HUES6 (cell line): Measurements from ENCODE around the gene EEF1A2.

ENCODE experiments used
- H3K27ac ChIP-seq: 2 replicates; pipeline ENCODE4 v1.7.0; 2013; ENCODE audit warnings: low read depth, mild to moderate bottlenecking, low read length, inconsistent platforms
- H3K27me3 ChIP-seq: 2 replicates; pipeline ENCODE4 v1.6.1; 2013; ENCODE audit warnings: low read length; ENCODE audit not compliant: control insufficient read depth, insufficient read depth
- H3K36me3 ChIP-seq: 2 replicates; pipeline ENCODE4 v1.6.1; 2013; ENCODE audit warnings: low read length; ENCODE audit not compliant: control insufficient read depth, insufficient read depth
- H3K4me1 ChIP-seq: 2 replicates; pipeline ENCODE4 v1.6.1; 2013; ENCODE audit warnings: low read length; ENCODE audit not compliant: control insufficient read depth, insufficient read depth
- H3K4me3 ChIP-seq: 2 replicates; pipeline ENCODE4 v1.5.1; 2013; ENCODE audit warnings: low read depth, low read length
- H3K9ac ChIP-seq: one replicate; pipeline ENCODE4 v1.6.1; 2013; ENCODE audit warnings: mild to moderate bottlenecking, low read length
- H3K9me3 ChIP-seq: 2 replicates; pipeline ENCODE4 v1.6.1; 2013; ENCODE audit warnings: low read depth, low read length; ENCODE audit not compliant: control insufficient read depth, insufficient read depth

Gene EEF1A2

GRCh38 chr20:63496596-63497120, 2.2 kb downstream of the EEF1A2 start:
- H3K27me3 ChIP-seq: peaks cover 69% of the 10 kb centered on the region
- H3K4me1 ChIP-seq: peaks cover 22% of the 10 kb centered on the region
- no peak overlapping the region for H3K9ac ChIP-seq
- H3K36me3 ChIP-seq: no peaks in the 10 kb centered on the region; the same call in 1 of the 2 replicates
- no peaks in the 10 kb centered on the region for H3K9me3 ChIP-seq
- H3K4me3 ChIP-seq: peak overlapping the region; percentile 47
- H3K27ac ChIP-seq: no peak overlapping the region

GRCh38 chr20:63495741-63496595, 2.9 kb downstream of the EEF1A2 start:
- peak overlapping the region; percentile 47 for H3K4me3 ChIP-seq
- no peak overlapping the region for H3K9ac ChIP-seq
- peaks cover 22% of the 10 kb centered on the region for H3K4me1 ChIP-seq
- H3K27me3 ChIP-seq: peaks cover 74% of the 10 kb centered on the region
- no peak overlapping the region for H3K27ac ChIP-seq
- H3K9me3 ChIP-seq: no peaks in the 10 kb centered on the region
- H3K36me3 ChIP-seq: no peaks in the 10 kb centered on the region; the same call in 1 of the 2 replicates

GRCh38 chr20:63495167-63495720, 3.6 kb downstream of the EEF1A2 start:
- Histone ChIP-seq H3K9me3 (no peaks in the 10 kb centered on the region), H3K27ac (no peak overlapping the region), H3K27me3 (peaks cover 74% of the 10 kb centered on the region), H3K9ac (no peak overlapping the region), H3K4me1 (peaks cover 22% of the 10 kb centered on the region), H3K36me3 (no peaks in the 10 kb centered on the region; the same call in 1 of the 2 replicates), H3K4me3 (no peak overlapping the region)

- Histone ChIP-seq H3K4me3 (no peak overlapping the region), H3K27me3 (peaks cover 74% of the 10 kb centered on the region), H3K27ac (no peak overlapping the region), H3K36me3 (no peaks in the 10 kb centered on the region; the same call in 1 of the 2 replicates), H3K9ac (no peak overlapping the region), H3K9me3 (no peaks in the 10 kb centered on the region), H3K4me1 (peaks cover 22% of the 10 kb centered on the region)
Measured at GRCh38 chr20:63494420-63495166, 4.3 kb downstream of the EEF1A2 start.

GRCh38 chr20:63494084-63494419, 4.8 kb downstream of the EEF1A2 start:
- Histone ChIP-seq H3K4me3 (no peak overlapping the region), H3K27me3 (peaks cover 75% of the 10 kb centered on the region), H3K4me1 (peaks cover 19% of the 10 kb centered on the region), H3K9me3 (no peaks in the 10 kb centered on the region), H3K36me3 (no peaks in the 10 kb centered on the region; the same call in 1 of the 2 replicates), H3K27ac (no peak overlapping the region), H3K9ac (no peak overlapping the region)

DNA sequence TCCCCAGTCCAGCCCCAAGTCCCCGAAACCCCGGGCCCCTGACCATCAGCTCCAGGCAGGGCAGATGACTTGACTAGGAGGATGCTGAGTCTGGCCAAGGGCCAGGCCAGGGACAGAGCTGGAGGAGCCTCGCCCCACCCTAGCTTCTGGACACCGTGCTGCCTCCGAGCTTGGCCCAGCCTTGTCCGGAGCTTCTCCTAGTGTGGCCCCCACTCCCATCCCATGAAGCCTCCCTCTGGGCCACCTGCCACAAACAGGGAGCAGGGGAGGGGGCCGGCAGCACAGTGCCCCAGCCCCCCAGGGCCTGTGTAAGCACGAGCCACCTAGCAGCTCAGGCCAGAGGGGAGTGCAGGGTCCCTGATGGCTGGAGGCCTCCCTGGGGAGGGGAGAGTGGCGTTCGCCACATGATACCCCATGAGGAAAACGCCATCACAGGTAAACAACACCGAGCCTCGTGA, 5.3 kb downstream of the EEF1A2 start:
- H3K4me1 ChIP-seq: peaks cover 23% of the 10 kb centered on the region
- H3K36me3 ChIP-seq: no peaks in the 10 kb centered on the region; the same call in 1 of the 2 replicates
- no peak overlapping the region for H3K9ac ChIP-seq
- H3K4me3 ChIP-seq: no peak overlapping the region
- H3K27ac ChIP-seq: no peak overlapping the region
- H3K27me3 ChIP-seq: peaks cover 79% of the 10 kb centered on the region
- H3K9me3 ChIP-seq: no peaks in the 10 kb centered on the region

DNA sequence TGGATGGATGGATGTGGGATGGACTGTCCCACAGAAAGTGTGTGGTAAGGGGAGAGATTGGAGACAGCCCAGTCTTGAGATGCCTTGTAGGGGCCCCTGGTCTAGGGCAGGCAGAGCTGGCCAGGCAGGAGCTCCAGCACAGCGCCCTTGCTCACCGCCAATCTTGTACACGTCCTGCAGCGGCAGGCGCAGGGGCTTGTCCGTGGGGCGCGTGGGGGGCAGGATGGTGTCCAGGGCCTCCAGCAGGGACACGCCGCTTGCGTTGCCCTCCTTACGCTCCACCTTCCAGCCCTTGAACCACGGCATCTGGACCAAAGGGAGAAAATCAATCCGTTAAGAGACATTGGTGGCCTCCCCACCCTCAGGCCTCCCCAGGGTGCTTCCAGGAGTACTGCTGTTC, 5.9 kb downstream of the EEF1A2 start:
- Histone ChIP-seq H3K4me1 (peaks cover 22% of the 10 kb centered on the region), H3K9ac (no peak overlapping the region), H3K27ac (no peak overlapping the region), H3K36me3 (no peaks in the 10 kb centered on the region; the same call in 1 of the 2 replicates), H3K4me3 (no peak overlapping the region), H3K9me3 (no peaks in the 10 kb centered on the region), H3K27me3 (peaks cover 76% of the 10 kb centered on the region)

- no peaks in the 10 kb centered on the region; the same call in 1 of the 2 replicates for H3K36me3 ChIP-seq
- H3K4me1 ChIP-seq: peaks cover 17% of the 10 kb centered on the region
- no peaks in the 10 kb centered on the region for H3K9me3 ChIP-seq
- no peak overlapping the region for H3K4me3 ChIP-seq
- H3K27ac ChIP-seq: no peak overlapping the region
- H3K27me3 ChIP-seq: peaks cover 76% of the 10 kb centered on the region
- no peak overlapping the region for H3K9ac ChIP-seq
Measured at GRCh38 chr20:63492518-63492917, 6.4 kb downstream of the EEF1A2 start.

DNA sequence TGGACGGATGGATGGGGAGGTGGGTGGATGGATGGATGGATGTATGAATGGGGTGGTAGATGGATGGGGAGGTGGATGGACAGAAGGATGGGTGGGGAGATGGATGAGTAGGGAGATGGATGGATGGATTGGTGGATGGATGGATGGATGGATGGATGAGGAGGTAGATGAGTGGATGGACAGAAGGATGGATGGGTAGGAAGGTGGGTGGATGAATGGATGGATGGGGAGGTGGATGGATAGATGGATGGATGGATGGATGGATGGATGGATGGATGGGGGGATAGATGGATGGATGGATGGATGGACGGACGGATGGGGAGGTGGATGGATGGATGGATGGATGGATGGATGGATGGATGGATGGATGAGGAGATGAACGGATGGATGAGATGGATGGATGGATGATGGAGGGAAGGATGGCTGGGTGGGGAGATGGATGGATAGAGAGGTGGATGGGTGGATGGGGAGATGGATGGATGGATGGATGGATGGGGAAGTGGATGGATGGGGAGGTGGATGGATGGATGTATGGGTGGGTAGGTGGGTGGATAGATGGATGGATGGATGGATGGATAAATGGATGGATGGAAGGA, 7.2 kb downstream of the EEF1A2 start:
- peaks cover 74% of the 10 kb centered on the region for H3K27me3 ChIP-seq
- no peak overlapping the region for H3K27ac ChIP-seq
- H3K4me3 ChIP-seq: no peak overlapping the region
- peaks cover 12% of the 10 kb centered on the region for H3K4me1 ChIP-seq
- no peaks in the 10 kb centered on the region for H3K9me3 ChIP-seq
- no peaks in the 10 kb centered on the region; the same call in 1 of the 2 replicates for H3K36me3 ChIP-seq
- no peak overlapping the region for H3K9ac ChIP-seq

DNA sequence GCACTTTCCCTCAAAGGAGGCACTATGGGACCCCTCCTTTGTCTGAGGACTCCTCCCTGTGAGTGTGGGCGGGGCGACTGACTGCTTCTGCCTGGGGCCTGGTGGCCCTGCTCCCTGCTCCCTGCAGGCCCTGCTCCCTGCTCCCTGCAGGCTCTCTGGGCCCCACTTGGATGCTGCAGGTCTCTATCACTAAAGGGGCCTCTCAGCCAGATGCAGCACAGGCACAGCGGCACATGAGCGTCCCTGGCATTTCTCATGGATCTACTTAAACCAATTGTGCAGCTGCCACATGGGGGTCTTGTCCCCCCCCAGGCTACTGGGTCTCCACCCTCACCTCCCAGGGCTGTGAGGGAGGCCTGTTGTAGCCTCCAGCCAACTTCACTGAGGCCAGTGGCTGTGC, 7.8 kb downstream of the EEF1A2 start:
- Histone ChIP-seq H3K27me3 (peaks cover 71% of the 10 kb centered on the region), H3K27ac (no peak overlapping the region), H3K9me3 (no peaks in the 10 kb centered on the region; the same call in 1 of the 2 replicates), H3K9ac (no peak overlapping the region), H3K4me3 (no peak overlapping the region), H3K4me1 (peaks cover 6% of the 10 kb centered on the region), H3K36me3 (no peaks in the 10 kb centered on the region; the same call in 1 of the 2 replicates)
